Stimulated activated CD4-positive, alpha-beta T cell treated with anti-CD3 and anti-CD28 coated beads, Interleukin-2, amount 100 ng/mL, for 24 hours (primary cell): ENCODE results near the gene ANXA4.

ENCODE experiments used
- DNase-seq, 2 donors: peaks; one replicate each; pipeline ENCODE4 v3.0.0-alpha.2; 2020

ANXA4 gene

DNA sequence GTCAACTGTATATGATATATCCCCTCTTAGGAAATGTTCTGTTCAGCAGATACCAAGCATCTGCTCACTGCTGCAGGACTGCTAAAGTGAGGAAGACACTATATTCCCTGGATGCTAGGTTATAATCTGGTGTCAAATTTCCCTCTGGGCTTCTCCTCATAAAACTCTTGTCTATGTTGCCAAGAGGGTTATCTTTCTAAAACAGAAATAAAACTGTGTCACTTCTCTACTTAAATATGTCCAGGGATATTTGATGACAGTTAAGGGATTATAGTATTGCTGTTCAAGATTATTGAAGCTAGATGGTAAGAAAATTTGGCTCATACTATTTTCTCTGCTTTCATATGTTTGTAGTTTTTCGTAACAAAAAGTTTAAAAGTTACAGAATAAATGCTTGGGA, 121.4 kb downstream of the ANXA4 start:
- no peak for DNase-seq
